Thoracic aorta (tissue), 2 donors: Measurements from ENCODE around the gene CDC42BPA. TPM values are rescaled to one million over a fixed set of nuclear protein-coding genes. Genes with fewer than 3 reads are reported as not detected.

Experiments used
- ATAC-seq: fragments of 150-250 bp; one replicate; pipeline ENCODE4 v1.8.0; 2017; ENCODE audit warnings: low read depth; ENCODE audit not compliant: insufficient number of reproducible peaks, low FRiP score
- DNase-seq: peaks from one replicate; pipeline ENCODE4 v3.0.0-alpha.2; 2020; ENCODE audit warnings: low spot score
- H3K27ac ChIP-seq, 2 donors: fragments of 200-600 bp; sonication (generic); 1 replicate in 1 of 2; 2 replicates in 1 of 2; pipeline ENCODE4 v1.5.1; 2016; ENCODE audit warnings: mild to moderate bottlenecking in 2 of 2, moderate library complexity in 2 of 2
- H3K27me3 ChIP-seq: fragments of 200-600 bp; sonication (generic); replicated peaks from 2 replicates; pipeline ENCODE4 v1.6.0; 2016; ENCODE audit warnings: mild to moderate bottlenecking; ENCODE audit not compliant: insufficient read depth
- H3K36me3 ChIP-seq: fragments of 200-600 bp; sonication (generic); one replicate; pipeline ENCODE4 v1.5.1; 2016
- H3K4me1 ChIP-seq, 2 donors: fragments of 200-600 bp; sonication (generic); 1 replicate in 1 of 2; 2 replicates in 1 of 2; pipeline versions ENCODE4 v1.5.1 to v1.6.0; 2016; ENCODE audit warnings: low read depth in 2 of 2, mild to moderate bottlenecking in 1 of 2; ENCODE audit not compliant: control insufficient read depth in 1 of 2
- H3K4me3 ChIP-seq: fragments of 200-600 bp; sonication (generic); 2 replicates; pipeline ENCODE4 v1.5.1; 2016; ENCODE audit warnings: mild to moderate bottlenecking
- H3K9me3 ChIP-seq: fragments of 200-600 bp; sonication (generic); 2 replicates; pipeline ENCODE4 v1.5.1; 2016
- CTCF ChIP-seq: fragments of 200-600 bp; sonication (generic); IDR thresholded peaks from one replicate; pipeline ENCODE4 v1.5.1; 2019; ENCODE audit warnings: antibody characterized with exemption
- total RNA-seq, 2 donors: library from RNA; depleted of rRNA; stranded (reverse); fragments of >200 nt; gene quantifications; one replicate each; pipeline versions ENCODE4 v1.1.0 to v1.2.3, GENCODE V29; 2016

The CDC42BPA gene
- total RNA-seq, 2 donors from 2014 or later: 62.4 to 89.7 TPM

- no peak for DNase-seq
- H3K4me1 ChIP-seq: peaks cover 13 to 31% of the 10 kb centered on the region in 2 donors
Observed at GRCh38 chr1:226989085-226989920, 329.0 kb downstream of the CDC42BPA start.

GRCh38 chr1:226988334-226988666 lies 330.0 kb downstream of the CDC42BPA start:
- no peak for TF ChIP-seq CTCF
- Histone ChIP-seq H3K4me3 (no peak overlapping the region), H3K27me3 (no peaks in the 10 kb centered on the region), H3K27ac (peak overlapping the region in 1 of 2 donors; percentile 70), H3K36me3 (peaks cover 17% of the 10 kb centered on the region), H3K4me1 (peaks cover 13 to 31% of the 10 kb centered on the region in 2 donors), H3K9me3 (no peaks in the 10 kb centered on the region)
- ATAC-seq (no peak), DNase-seq (no peak)

More at GRCh38 chr1:226989085-226989920, 329.0 kb downstream of the CDC42BPA start:
- Histone ChIP-seq H3K27me3 (no peaks in the 10 kb centered on the region), H3K4me3 (no peak overlapping the region), H3K27ac (peak overlapping the region; percentile 70 to 85), H3K9me3 (no peaks in the 10 kb centered on the region), H3K36me3 (peaks cover 18% of the 10 kb centered on the region)
- no peak for TF ChIP-seq CTCF
- ATAC-seq: no peak

GRCh38 chr1:226987623-226988333 lies 330.5 kb downstream of the CDC42BPA start:
- no peak for TF ChIP-seq CTCF
- H3K36me3 ChIP-seq: peaks cover 13% of the 10 kb centered on the region
- no peaks in the 10 kb centered on the region for H3K27me3 ChIP-seq
- DNase-seq (no peak), ATAC-seq (no peak)
- H3K4me1 ChIP-seq: peaks cover 13 to 31% of the 10 kb centered on the region in 2 donors
- no peak overlapping the region for H3K4me3 ChIP-seq
- peak overlapping the region in 1 of 2 donors; percentile 70 for H3K27ac ChIP-seq
- no peaks in the 10 kb centered on the region for H3K9me3 ChIP-seq

- Histone ChIP-seq H3K9me3 (no peaks in the 10 kb centered on the region), H3K27me3 (no peaks in the 10 kb centered on the region), H3K36me3 (peaks cover 13% of the 10 kb centered on the region), H3K4me3 (no peak overlapping the region), H3K4me1 (peaks cover 13 to 31% of the 10 kb centered on the region in 2 donors), H3K27ac (no peak overlapping the region)
- no peak for TF ChIP-seq CTCF
- no peak for DNase-seq
- no peak for ATAC-seq
Observed at GRCh38 chr1:226987179-226987536, 331.1 kb downstream of the CDC42BPA start.

GRCh38 chr1:226986496-226987178 lies 331.7 kb downstream of the CDC42BPA start:
- H3K27me3 ChIP-seq: no peaks in the 10 kb centered on the region
- TF ChIP-seq CTCF: no peak
- H3K4me3 ChIP-seq: no peak overlapping the region
- H3K36me3 ChIP-seq: peaks cover 13% of the 10 kb centered on the region
- ATAC-seq: no peak
- no peak overlapping the region for H3K27ac ChIP-seq
- H3K9me3 ChIP-seq: no peaks in the 10 kb centered on the region
- no peak for DNase-seq
- H3K4me1 ChIP-seq: peaks cover 13 to 31% of the 10 kb centered on the region in 2 donors
